ENCODE measurements around the gene WDFY3.

WDFY3 gene

GRCh38 chr4:84966382-84967242 lies at the start of gene WDFY3:
TSS of gene WDFY3 (minus strand) at chr4:84966690. CDS start at chr4:84860591, 106,099 bp downstream.
- DNase-seq (ENCODE audit: low read depth in 2 of 2) = no peak

GRCh38 chr4:85005865-85006377 lies 39.4 kb upstream of the WDFY3 start:
- DNase-seq (ENCODE audit: low read depth in 2 of 2) = no peak

DNA sequence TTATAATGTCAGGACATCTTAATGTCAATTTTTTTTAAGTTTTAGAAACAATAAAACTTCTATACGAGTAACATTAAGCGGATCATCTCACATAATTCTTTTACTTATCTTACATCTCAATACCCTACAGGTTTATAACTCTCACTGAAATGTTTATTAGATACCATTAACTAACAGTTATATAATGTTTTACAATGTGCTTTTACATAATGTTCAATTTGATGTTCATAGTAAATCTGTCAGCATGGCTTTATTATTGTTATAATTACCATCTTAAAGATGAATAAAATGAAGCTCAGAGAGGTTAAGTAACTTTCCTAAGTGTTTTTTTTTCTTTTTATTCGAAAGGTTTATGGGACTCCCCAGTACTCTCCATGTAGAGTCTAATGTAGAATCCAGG lies 33.9 kb upstream of the WDFY3 start:
- DNase-seq (ENCODE audit: low read depth in 2 of 2) = no peak

DNA sequence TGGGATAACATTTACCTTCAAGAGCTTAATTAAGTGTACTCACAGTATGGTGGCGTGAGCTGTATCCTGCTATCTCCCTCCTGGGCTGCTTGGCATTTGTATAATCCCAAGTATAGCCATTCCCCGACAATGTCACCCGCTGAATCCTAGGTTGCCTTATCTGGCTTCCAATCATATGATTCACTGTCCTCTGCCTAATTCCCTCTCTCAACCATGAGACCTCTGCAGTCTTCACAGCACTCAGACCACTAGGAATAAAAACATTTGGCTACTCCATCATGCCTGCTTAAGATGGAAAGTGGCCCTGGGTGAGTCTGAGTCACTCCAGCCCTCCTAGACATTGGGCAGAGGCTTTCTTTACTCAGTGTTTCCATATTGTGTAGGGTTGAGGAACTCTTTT lies 28.9 kb upstream of the WDFY3 start:
- DNase-seq (ENCODE audit: low read depth in 2 of 2) = no peak

DNA sequence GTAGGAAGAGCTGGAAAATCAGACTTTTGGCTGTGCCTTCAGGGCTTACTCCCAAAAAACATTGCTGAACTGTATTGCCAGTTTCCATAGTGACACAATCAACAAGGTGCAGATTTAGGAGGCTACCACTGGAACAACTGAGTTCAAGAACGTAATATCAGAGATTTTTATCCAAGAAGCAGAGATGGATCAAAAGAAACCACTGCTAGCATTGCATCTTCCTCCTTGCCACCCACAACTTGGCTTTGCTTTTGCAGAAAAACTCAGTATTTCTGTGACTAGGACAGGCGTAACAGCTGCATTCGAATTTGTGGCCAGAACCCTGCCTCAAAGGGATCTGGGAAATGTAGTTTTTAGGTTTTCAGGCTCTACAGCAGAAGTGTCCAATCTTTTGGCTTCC lies 27.8 kb upstream of the WDFY3 start:
- no peak for DNase-seq (ENCODE audit: low read depth in 2 of 2)

GRCh38 chr4:84985952-84986351 lies 19.5 kb upstream of the WDFY3 start:
- no peak for DNase-seq (ENCODE audit: low read depth in 2 of 2)

DNA sequence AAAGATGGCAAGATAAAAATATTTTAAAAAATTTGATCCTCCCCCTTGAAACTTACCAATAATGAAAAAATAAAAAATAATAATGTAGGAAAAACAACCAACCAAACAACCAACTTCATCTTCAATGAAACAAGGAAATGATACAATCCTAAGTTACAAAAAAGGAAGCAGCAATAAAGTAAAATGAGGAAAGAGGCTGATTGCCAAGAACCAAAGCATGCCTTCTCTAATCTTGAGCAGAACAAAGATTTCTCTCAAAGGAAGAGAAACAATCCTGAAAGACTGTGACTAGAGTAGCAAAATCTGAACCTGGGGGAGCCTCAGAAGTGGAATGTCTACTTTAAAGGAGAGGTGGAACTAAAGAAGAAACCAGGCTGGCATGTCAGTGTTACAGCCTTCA lies 10.9 kb upstream of the WDFY3 start:
- DNase-seq (ENCODE audit: low read depth in 2 of 2) = no peak

GRCh38 chr4:84973856-84974255 lies 7.4 kb upstream of the WDFY3 start:
- no peak for DNase-seq (ENCODE audit: low read depth in 2 of 2)

DNA sequence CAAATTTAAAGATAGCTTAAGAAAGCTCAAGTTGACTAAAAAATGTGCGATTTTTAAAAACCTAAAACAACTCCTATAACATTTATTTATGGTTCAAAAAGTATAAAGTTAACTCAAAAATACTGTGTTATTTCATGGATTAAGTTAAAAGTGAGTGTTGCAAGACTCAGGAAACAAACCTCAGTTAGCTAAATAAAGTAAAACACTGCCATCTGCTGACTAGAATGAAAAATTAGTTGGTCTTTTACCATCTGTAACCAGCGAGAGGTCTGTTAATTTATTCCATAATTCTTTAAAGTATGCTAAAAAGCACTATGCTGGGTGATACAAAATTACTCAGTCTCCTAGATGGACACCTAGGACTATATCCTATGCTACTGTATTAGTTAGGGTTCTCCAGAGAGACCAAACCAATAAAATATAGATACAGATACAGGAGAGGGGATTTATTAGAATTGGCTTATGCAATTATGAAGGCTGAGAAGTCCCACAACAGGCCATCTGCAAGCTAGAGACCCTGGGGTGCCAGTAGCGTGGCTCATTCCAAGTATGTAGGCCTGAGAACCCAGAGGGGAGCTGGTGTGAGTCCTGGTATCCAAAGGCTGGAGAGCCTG lies 4.9 kb upstream of the WDFY3 start:
- no peak for DNase-seq (ENCODE audit: low read depth in 2 of 2)

DNA sequence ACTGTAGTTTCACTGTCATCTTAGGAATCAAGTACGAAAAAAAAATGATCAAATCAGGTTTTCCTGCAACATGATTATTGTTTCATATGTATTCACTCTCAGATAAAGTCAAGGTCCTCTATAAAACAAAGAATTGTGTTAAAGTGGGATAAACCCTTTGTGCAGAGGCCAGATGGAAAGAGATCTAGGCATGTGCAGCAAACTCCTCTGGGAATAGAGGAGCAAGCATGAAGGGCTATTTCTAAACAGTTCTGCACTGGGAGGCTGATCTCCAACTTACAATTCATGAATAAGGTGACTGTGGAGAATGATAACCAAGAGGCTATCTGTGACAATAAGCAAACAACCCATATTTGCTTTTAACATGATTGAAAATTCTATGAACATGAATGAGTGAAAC lies 2.4 kb upstream of the WDFY3 start:
- DNase-seq (ENCODE audit: low read depth in 2 of 2) = no peak

GRCh38 chr4:84967243-84967690 lies 777 bp upstream of the WDFY3 start:
- no peak for DNase-seq (ENCODE audit: low read depth in 2 of 2)

DNA sequence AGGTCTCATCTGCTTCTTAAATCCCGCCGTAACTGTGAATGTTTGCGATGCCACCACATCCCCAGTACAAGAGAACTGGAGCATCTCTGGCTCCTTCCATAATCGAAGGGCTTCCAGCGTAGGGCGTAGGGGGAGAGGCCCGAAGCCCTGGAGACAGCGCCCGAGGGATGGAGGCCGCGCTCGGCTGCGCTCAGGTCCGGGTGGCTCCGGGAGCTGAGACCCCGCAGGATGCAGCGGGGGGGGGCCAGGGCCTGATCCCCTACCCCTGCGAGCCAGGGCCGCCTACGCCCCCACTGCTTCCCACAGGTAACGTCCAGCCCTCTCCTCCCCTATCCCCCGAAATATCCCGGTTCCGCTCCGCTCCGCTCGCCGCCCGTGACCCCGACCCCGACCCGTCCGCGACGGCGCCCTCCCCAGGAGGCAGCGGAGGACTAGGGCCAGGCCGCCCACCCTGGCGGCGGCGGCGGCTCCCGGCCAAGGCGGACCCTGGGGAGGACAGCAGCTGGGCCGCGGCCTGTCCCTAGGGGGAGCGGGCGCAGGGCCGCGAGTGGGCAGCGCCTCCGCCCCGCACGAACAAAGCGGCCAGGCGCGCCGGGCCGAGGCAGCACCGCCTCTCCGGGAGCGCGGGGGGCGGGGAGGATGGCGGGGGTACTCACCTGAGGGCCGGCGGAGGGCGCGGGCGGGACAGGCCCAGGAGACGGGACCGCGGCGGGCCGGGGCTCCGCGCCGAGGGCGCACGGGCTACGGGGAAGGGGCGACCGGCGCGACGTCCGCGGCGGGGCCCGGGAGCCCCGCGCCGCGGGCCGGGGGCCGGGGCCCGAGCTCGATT lies 723 bp downstream of the WDFY3 start:
- no peak for DNase-seq (ENCODE audit: low read depth in 2 of 2)

DNA sequence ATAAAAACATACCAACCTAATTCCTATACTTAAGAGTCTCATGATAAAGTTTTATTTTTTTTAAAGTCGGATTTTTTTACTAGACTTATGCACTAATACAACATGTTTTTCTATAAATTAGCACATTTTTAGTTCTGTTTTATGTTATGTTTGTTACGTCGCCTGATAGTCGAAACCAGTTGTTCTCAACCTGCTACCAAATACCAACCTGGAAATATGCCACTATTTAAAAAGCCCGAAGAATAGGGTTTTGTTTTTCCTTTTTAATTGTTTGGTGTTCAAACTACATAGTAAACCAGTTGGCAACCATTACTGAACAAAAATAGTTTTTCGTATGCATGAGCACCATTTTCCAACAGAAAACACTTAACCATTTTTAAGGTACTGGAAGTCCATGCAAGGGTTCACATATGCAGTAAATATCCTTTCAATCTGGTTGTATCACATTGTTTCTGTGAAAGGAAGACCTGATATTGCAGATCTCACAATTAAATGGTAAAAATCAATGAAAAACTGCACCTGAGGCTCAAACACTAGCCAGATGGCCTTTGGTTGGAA lies 1.4 kb downstream of the WDFY3 start:
- DNase-seq (ENCODE audit: low read depth in 2 of 2) = no peak

- DNase-seq (ENCODE audit: low read depth in 2 of 2) = no peak
Observed at GRCh38 chr4:84962102-84962501, 4.4 kb downstream of the WDFY3 start.

- DNase-seq (ENCODE audit: low read depth in 2 of 2) = no peak
Observed at GRCh38 chr4:84958434-84958833, 8.1 kb downstream of the WDFY3 start.

GRCh38 chr4:84957514-84958420 lies 8.7 kb downstream of the WDFY3 start:
- no peak for DNase-seq (ENCODE audit: low read depth in 2 of 2)

- DNase-seq (ENCODE audit: low read depth in 2 of 2) = no peak
Observed at GRCh38 chr4:84956014-84956413, 10.5 kb downstream of the WDFY3 start.

GRCh38 chr4:84954982-84955567 lies 11.4 kb downstream of the WDFY3 start:
- no peak for DNase-seq (ENCODE audit: low read depth in 2 of 2)

GRCh38 chr4:84952776-84953175 lies 13.7 kb downstream of the WDFY3 start:
- DNase-seq (ENCODE audit: low read depth in 2 of 2) = no peak

GRCh38 chr4:84952004-84952403 lies 14.5 kb downstream of the WDFY3 start:
- DNase-seq (ENCODE audit: low read depth in 2 of 2) = no peak

All from stimulated activated CD8-positive, alpha-beta memory T cell treated with anti-CD3 and anti-CD28 coated beads, Interleukin-7, amount 100 ng/mL, for 1 hour (primary cell).